Ishikawa (cell line): ENCODE measurements around the gene PDSS2.

Source experiments
- CEBPB ChIP-seq: IDR thresholded peaks from 2 replicates; pipeline ENCODE4 v1.6.1; 2012
- TAF1 ChIP-seq: IDR thresholded peaks from 2 replicates; pipeline ENCODE4 v1.6.1; 2012; ENCODE audit warnings: low read depth, mild to moderate bottlenecking
- TCF12 ChIP-seq: IDR thresholded peaks from 2 replicates; pipeline ENCODE4 v1.6.1; 2012; ENCODE audit warnings: low read depth
- ZBTB7A ChIP-seq: IDR thresholded peaks from 2 replicates; pipeline ENCODE4 v1.6.1; 2012; ENCODE audit warnings: low read depth
- TF ChIP-seq, protein P1 (sequence below): IDR thresholded peaks from 2 replicates; pipeline ENCODE4 v1.6.1; 2012
- TF ChIP-seq, protein P2 (sequence below): IDR thresholded peaks from 2 replicates; pipeline ENCODE4 v1.6.1; 2012; ENCODE audit warnings: low read depth, mild to moderate bottlenecking

- TF ChIP-seq TCF12 (no peak), TAF1 (no peak), ZBTB7A (no peak), CEBPB (no peak)
- TF ChIP-seq, protein P1, sequence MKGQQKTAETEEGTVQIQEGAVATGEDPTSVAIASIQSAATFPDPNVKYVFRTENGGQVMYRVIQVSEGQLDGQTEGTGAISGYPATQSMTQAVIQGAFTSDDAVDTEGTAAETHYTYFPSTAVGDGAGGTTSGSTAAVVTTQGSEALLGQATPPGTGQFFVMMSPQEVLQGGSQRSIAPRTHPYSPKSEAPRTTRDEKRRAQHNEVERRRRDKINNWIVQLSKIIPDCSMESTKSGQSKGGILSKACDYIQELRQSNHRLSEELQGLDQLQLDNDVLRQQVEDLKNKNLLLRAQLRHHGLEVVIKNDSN: no peak
- TF ChIP-seq, protein P2, sequence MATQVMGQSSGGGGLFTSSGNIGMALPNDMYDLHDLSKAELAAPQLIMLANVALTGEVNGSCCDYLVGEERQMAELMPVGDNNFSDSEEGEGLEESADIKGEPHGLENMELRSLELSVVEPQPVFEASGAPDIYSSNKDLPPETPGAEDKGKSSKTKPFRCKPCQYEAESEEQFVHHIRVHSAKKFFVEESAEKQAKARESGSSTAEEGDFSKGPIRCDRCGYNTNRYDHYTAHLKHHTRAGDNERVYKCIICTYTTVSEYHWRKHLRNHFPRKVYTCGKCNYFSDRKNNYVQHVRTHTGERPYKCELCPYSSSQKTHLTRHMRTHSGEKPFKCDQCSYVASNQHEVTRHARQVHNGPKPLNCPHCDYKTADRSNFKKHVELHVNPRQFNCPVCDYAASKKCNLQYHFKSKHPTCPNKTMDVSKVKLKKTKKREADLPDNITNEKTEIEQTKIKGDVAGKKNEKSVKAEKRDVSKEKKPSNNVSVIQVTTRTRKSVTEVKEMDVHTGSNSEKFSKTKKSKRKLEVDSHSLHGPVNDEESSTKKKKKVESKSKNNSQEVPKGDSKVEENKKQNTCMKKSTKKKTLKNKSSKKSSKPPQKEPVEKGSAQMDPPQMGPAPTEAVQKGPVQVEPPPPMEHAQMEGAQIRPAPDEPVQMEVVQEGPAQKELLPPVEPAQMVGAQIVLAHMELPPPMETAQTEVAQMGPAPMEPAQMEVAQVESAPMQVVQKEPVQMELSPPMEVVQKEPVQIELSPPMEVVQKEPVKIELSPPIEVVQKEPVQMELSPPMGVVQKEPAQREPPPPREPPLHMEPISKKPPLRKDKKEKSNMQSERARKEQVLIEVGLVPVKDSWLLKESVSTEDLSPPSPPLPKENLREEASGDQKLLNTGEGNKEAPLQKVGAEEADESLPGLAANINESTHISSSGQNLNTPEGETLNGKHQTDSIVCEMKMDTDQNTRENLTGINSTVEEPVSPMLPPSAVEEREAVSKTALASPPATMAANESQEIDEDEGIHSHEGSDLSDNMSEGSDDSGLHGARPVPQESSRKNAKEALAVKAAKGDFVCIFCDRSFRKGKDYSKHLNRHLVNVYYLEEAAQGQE: no peak
These were observed 285.6 kb downstream of the PDSS2 start for GRCh38 chr6:107173779-107174178.
